WTC11 (cell line): ENCODE results near the gene ABCG1. TPM values are rescaled to one million over a fixed set of nuclear protein-coding genes. Genes with fewer than 3 reads are reported as not detected.

Experiments
- ATAC-seq: fragments of 200-7000 bp; cut with Tn5 transposase; 2 replicates; pipeline ENCODE4 v1.10.0; 2021; ENCODE audit warnings: mild to moderate bottlenecking, moderate library complexity
- CTCF ChIA-PET: fragments of 300-600 bp; sonication (Branson Sonifier 250); formaldehyde crosslinking; loops from one replicate; lab custom pipeline; 2021; ENCODE audit warnings: antibody characterized with exemption; lab: Charles Lee
- POLR2A ChIA-PET: fragments of 350-600 bp; sonication (Branson Sonifier 250); formaldehyde crosslinking; loops from one replicate; lab custom pipeline; 2021; ENCODE audit warnings: antibody characterized with exemption; lab: Charles Lee
- DNase-seq: peaks from one replicate; pipeline ENCODE4 v3.0.0; 2021; ENCODE audit warnings: low spot score
- H3K27ac Mint-ChIP-seq: 2 replicates; pipeline ENCODE4 v1.8.0; 2021; ENCODE audit warnings: mixed read lengths
- H3K27me3 Mint-ChIP-seq: 2 replicates; pipeline ENCODE4 v1.8.0; 2021; ENCODE audit warnings: low read depth, mild to moderate bottlenecking, moderate library complexity, mixed read lengths
- H3K36me3 Mint-ChIP-seq: 2 replicates; pipeline ENCODE4 v1.8.0; 2021; ENCODE audit warnings: mixed read lengths
- H3K4me1 Mint-ChIP-seq: 2 replicates; pipeline ENCODE4 v1.8.0; 2022; ENCODE audit warnings: mixed read lengths
- H3K4me3 Mint-ChIP-seq: 2 replicates; pipeline ENCODE4 v1.8.0; 2021; ENCODE audit warnings: mild to moderate bottlenecking, moderate library complexity, mixed read lengths
- H3K9me3 Mint-ChIP-seq: 2 replicates; pipeline ENCODE4 v1.8.0; 2021; ENCODE audit warnings: mixed read lengths
- AFF4 ChIP-seq: sonication (generic); formaldehyde crosslinking; IDR thresholded peaks from 2 replicates; pipeline ENCODE4 v1.8.1; 2023; ENCODE audit warnings: mild to moderate bottlenecking, missing genetic modification reagents, borderline replicate concordance
- E2F4 ChIP-seq: sonication (generic); formaldehyde crosslinking; IDR thresholded peaks from 2 replicates; pipeline ENCODE4 v1.8.1; 2022; ENCODE audit warnings: low read depth, mild to moderate bottlenecking, moderate library complexity, missing genetic modification reagents, borderline replicate concordance
- FOXK1 ChIP-seq: sonication (generic); formaldehyde crosslinking; IDR thresholded peaks from 2 replicates; pipeline ENCODE4 v1.8.0; 2022; ENCODE audit warnings: mild to moderate bottlenecking, moderate library complexity, missing genetic modification reagents
- FOXP4 ChIP-seq: sonication (generic); formaldehyde crosslinking; IDR thresholded peaks from 2 replicates; pipeline ENCODE4 v1.8.0; 2022; ENCODE audit warnings: mild to moderate bottlenecking, missing genetic modification reagents
- GRHL2 ChIP-seq: fragments of 250-450 bp; sonication (Bioruptor Pico); IDR thresholded peaks from 2 replicates; pipeline ENCODE4 v1.8.0; 2022; ENCODE audit warnings: mild to moderate bottlenecking, moderate library complexity; ENCODE audit not compliant: insufficient replicate concordance, severe bottlenecking
- GTF2I ChIP-seq: fragments of 250-450 bp; sonication (Bioruptor Pico); conservative IDR thresholded peaks from 2 replicates; pipeline ENCODE4 v1.4.0; 2021; ENCODE audit warnings: mild to moderate bottlenecking
- HMGA2 ChIP-seq: fragments of 250-450 bp; sonication (Bioruptor Pico); IDR thresholded peaks from 2 replicates; pipeline ENCODE4 v1.4.0; 2021; ENCODE audit warnings: mild to moderate bottlenecking, moderate library complexity
- HMGXB4 ChIP-seq: sonication (generic); formaldehyde crosslinking; IDR thresholded peaks from 2 replicates; pipeline ENCODE4 v1.8.1; 2023; ENCODE audit warnings: mild to moderate bottlenecking, moderate library complexity, missing genetic modification reagents
- KAT7 ChIP-seq: sonication (generic); formaldehyde crosslinking; IDR thresholded peaks from 2 replicates; pipeline ENCODE4 v1.8.1; 2023; ENCODE audit warnings: missing genetic modification reagents, mild to moderate bottlenecking, borderline replicate concordance
- NR2C2 ChIP-seq: sonication (generic); formaldehyde crosslinking; IDR thresholded peaks from 2 replicates; pipeline ENCODE4 v1.8.0; 2022; ENCODE audit warnings: mild to moderate bottlenecking, missing genetic modification reagents
- SOX15 ChIP-seq: fragments of 250-450 bp; sonication (Bioruptor Pico); IDR thresholded peaks from 2 replicates; pipeline ENCODE4 v1.9.0; 2021; ENCODE audit warnings: mild to moderate bottlenecking
- ZNF396 ChIP-seq: fragments of 250-450 bp; sonication (Bioruptor Pico); IDR thresholded peaks from 2 replicates; pipeline ENCODE4 v1.8.0; 2021; ENCODE audit warnings: mild to moderate bottlenecking, moderate library complexity, borderline replicate concordance
- ZNF423 ChIP-seq: fragments of 250-450 bp; sonication (Bioruptor Pico); IDR thresholded peaks from 2 replicates; pipeline ENCODE4 v2.1.2; 2022; ENCODE audit warnings: mild to moderate bottlenecking, moderate library complexity
- ZNF512 ChIP-seq: sonication (generic); formaldehyde crosslinking; IDR thresholded peaks from 2 replicates; pipeline ENCODE4 v1.8.1; 2022; ENCODE audit warnings: missing genetic modification reagents, borderline replicate concordance
- ZNF532 ChIP-seq: fragments of 250-450 bp; sonication (Bioruptor Pico); IDR thresholded peaks from 2 replicates; pipeline ENCODE4 v1.9.0; 2021; ENCODE audit warnings: mild to moderate bottlenecking, borderline replicate concordance
- total RNA-seq: library from RNA; stranded (reverse); gene quantifications from 3 replicates; pipeline ENCODE4 v1.2.3, GENCODE V29; 2021

Gene ABCG1
- total RNA-seq, 1 experiment from 2014 or later: 4.0 TPM

GRCh38 chr21:42222386-42222785 is 3.4 kb downstream of the ABCG1 start (continued):
- TF ChIP-seq E2F4 (CRISPR knock-in tag) (no peak), ZNF396 (CRISPR knock-in tag) (no peak), ZNF512 (CRISPR knock-in tag) (no peak), GRHL2 (CRISPR knock-in tag) (no peak), HMGA2 (CRISPR knock-in tag) (no peak), ZNF532 (CRISPR knock-in tag) (no peak)

- peaks cover 34% of the 10 kb centered on the region for H3K27me3 Mint-ChIP-seq
- H3K27ac Mint-ChIP-seq: no peak overlapping the region
- POLR2A ChIA-PET: no interaction called here
- ATAC-seq: no peak
- no peak for DNase-seq
- no peaks in the 10 kb centered on the region for H3K36me3 Mint-ChIP-seq
- CTCF ChIA-PET: interaction anchor here (1.0 kb wide), 1 partner anchor 36 kb away, joined by 3 read pairs; no protein-coding TSS in a partner anchor
- H3K9me3 Mint-ChIP-seq: no peaks in the 10 kb centered on the region
- H3K4me3 Mint-ChIP-seq: no peak overlapping the region
- peaks cover 10% of the 10 kb centered on the region for H3K4me1 Mint-ChIP-seq
- no peak for TF ChIP-seq ZNF423 (CRISPR knock-in tag)
- TF ChIP-seq GTF2I (CRISPR knock-in tag): no peak
- no peak for TF ChIP-seq AFF4 (CRISPR knock-in tag)
Observed at GRCh38 chr21:42222821-42223390, 4.0 kb downstream of the ABCG1 start.

- no peak overlapping the region for H3K4me3 Mint-ChIP-seq
- no peak for ATAC-seq
- POLR2A ChIA-PET: no interaction called here
- peaks cover 29% of the 10 kb centered on the region for H3K27me3 Mint-ChIP-seq
- CTCF ChIA-PET: interaction anchor here (1.0 kb wide), 1 partner anchor 35 kb away, joined by 3 read pairs; no protein-coding TSS in a partner anchor
- H3K27ac Mint-ChIP-seq: no peak overlapping the region
- DNase-seq: no peak
- H3K36me3 Mint-ChIP-seq: no peaks in the 10 kb centered on the region
- peaks cover 10% of the 10 kb centered on the region for H3K4me1 Mint-ChIP-seq
- no peaks in the 10 kb centered on the region for H3K9me3 Mint-ChIP-seq
- TF ChIP-seq NR2C2: no peak
- TF ChIP-seq SOX15: no peak
- no peak for TF ChIP-seq FOXP4 (CRISPR knock-in tag)
- no peak for TF ChIP-seq HMGXB4
- TF ChIP-seq FOXK1: no peak
- TF ChIP-seq KAT7 (CRISPR knock-in tag): no peak
Observed at GRCh38 chr21:42223826-42224575, 5.1 kb downstream of the ABCG1 start.
